Chondrocyte (in vitro differentiated cells): Measurements from ENCODE around the gene CYP4F3. TPM values are rescaled to one million over a fixed set of nuclear protein-coding genes. Genes with fewer than 3 reads are reported as not detected.

Experiments
- DNase-seq: peaks from one replicate; pipeline ENCODE4 v3.0.0; 2021; ENCODE audit warnings: mixed read lengths, low spot score
- H3K27ac Mint-ChIP-seq: one replicate; pipeline ENCODE4 v1.8.0; 2021; ENCODE audit warnings: mild to moderate bottlenecking, moderate library complexity, mixed read lengths; ENCODE audit not compliant: unreplicated experiment
- H3K27me3 Mint-ChIP-seq: 2 replicates; pipeline ENCODE4 v1.8.0; 2021; ENCODE audit warnings: low read depth, mixed read lengths
- H3K36me3 Mint-ChIP-seq: 2 replicates; pipeline ENCODE4 v1.8.0; 2021; ENCODE audit warnings: low read depth, mixed read lengths
- H3K4me1 Mint-ChIP-seq: 2 replicates; pipeline ENCODE4 v1.8.0; 2021; ENCODE audit warnings: low read depth, mild to moderate bottlenecking, mixed read lengths
- H3K4me3 Mint-ChIP-seq: one replicate; pipeline ENCODE4 v1.8.0; 2021; ENCODE audit warnings: mild to moderate bottlenecking, moderate library complexity, mixed read lengths; ENCODE audit not compliant: unreplicated experiment
- H3K9me3 Mint-ChIP-seq: 2 replicates; pipeline ENCODE4 v1.8.0; 2021; ENCODE audit warnings: low read depth, mixed read lengths
- CTCF ChIP-seq: fragments of 200-600 bp; sonication (generic); IDR thresholded peaks from 2 replicates; pipeline ENCODE4 v1.5.0; 2021; ENCODE audit warnings: antibody characterized with exemption, mild to moderate bottlenecking, moderate library complexity
- total RNA-seq: library from RNA; stranded (reverse); gene quantifications from 3 replicates; pipeline ENCODE4 v1.2.1, GENCODE V29; 2021

The CYP4F3 gene
- total RNA-seq, 1 donor from 2014 or later: not detected

- no peaks in the 10 kb centered on the region for H3K27me3 Mint-ChIP-seq
- H3K27ac Mint-ChIP-seq: no peak overlapping the region
- no peak overlapping the region for H3K4me3 Mint-ChIP-seq
- no peak for TF ChIP-seq CTCF
- peak; percentile 59 for DNase-seq
- H3K36me3 Mint-ChIP-seq: no peaks in the 10 kb centered on the region
- peaks cover 13% of the 10 kb centered on the region for H3K9me3 Mint-ChIP-seq
- H3K4me1 Mint-ChIP-seq: no peaks in the 10 kb centered on the region
These were observed 56.0 kb downstream of the CYP4F3 start for GRCh38 chr19:15696654-15697194.

GRCh38 chr19:15701757-15702533, 61.2 kb downstream of the CYP4F3 start:
- Mint-ChIP-seq H3K4me3 (no peak overlapping the region), H3K27ac (no peak overlapping the region), H3K27me3 (no peaks in the 10 kb centered on the region), H3K9me3 (peaks cover 23% of the 10 kb centered on the region), H3K36me3 (no peaks in the 10 kb centered on the region), H3K4me1 (no peaks in the 10 kb centered on the region)
- no peak for TF ChIP-seq CTCF
- no peak for DNase-seq

- TF ChIP-seq CTCF: no peak
- H3K4me3 Mint-ChIP-seq: no peak overlapping the region
- H3K27me3 Mint-ChIP-seq: no peaks in the 10 kb centered on the region
- H3K36me3 Mint-ChIP-seq: no peaks in the 10 kb centered on the region
- H3K4me1 Mint-ChIP-seq: no peaks in the 10 kb centered on the region
- DNase-seq: no peak
- H3K9me3 Mint-ChIP-seq: peaks cover 26% of the 10 kb centered on the region
- H3K27ac Mint-ChIP-seq: no peak overlapping the region
These were observed 61.8 kb downstream of the CYP4F3 start for GRCh38 chr19:15702534-15702930.

Other genes with a start within 250 kb of the CYP4F3 start
- gene AKAP8L, start 221.9 kb upstream of the CYP4F3 start, total RNA-seq: 69.5 to 103 TPM (median 76.0 TPM) in 3 replicates
- 50.6 to 54.0 TPM (median 52.4 TPM) in 3 replicates for gene WIZ, start 190.9 kb upstream of the CYP4F3 start, total RNA-seq
- 0.05 TPM in 1 of 3 replicates, not detected in the others for gene RASAL3, start 176.4 kb upstream of the CYP4F3 start, total RNA-seq
- gene PGLYRP2, start 161.4 kb upstream of the CYP4F3 start, total RNA-seq: not detected in 3 replicates
- not detected in 3 replicates for gene CYP4F22, start 132.4 kb upstream of the CYP4F3 start, total RNA-seq
- gene CYP4F8, start 25.7 kb upstream of the CYP4F3 start, total RNA-seq: not detected in 3 replicates
- gene CYP4F12, start 32.2 kb downstream of the CYP4F3 start, total RNA-seq: not detected in 3 replicates
- not detected in 3 replicates for gene OR10H2, start 87.1 kb downstream of the CYP4F3 start, total RNA-seq
- gene OR10H3, start 97.1 kb downstream of the CYP4F3 start, total RNA-seq: not detected in 3 replicates
- not detected in 3 replicates for gene OR10H5, start 146.8 kb downstream of the CYP4F3 start, total RNA-seq
- gene OR10H1, start 174.8 kb downstream of the CYP4F3 start, total RNA-seq: not detected in 3 replicates